Liver (tissue), 9 donors: ENCODE measurements around the gene IDH1. TPM values are rescaled to one million over a fixed set of nuclear protein-coding genes. Genes with fewer than 3 reads are reported as not detected.
"Not testable (repeated sequence)": the region's sequence is repeated elsewhere in the genome, so short reads cannot be mapped to it uniquely, and the experiment has no call there.

ENCODE experiments used
- DNase-seq: peaks from one replicate; pipeline ENCODE4 v3.0.0-alpha.2; 2017; ENCODE audit warnings: low spot score
- H3K27ac ChIP-seq, 2 donors: one replicate each; pipeline ENCODE4 v1.7.0; 2013; ENCODE audit warnings: inconsistent platforms in 2 of 2, low read length in 2 of 2, control low read depth in 1 of 2, low read depth in 1 of 2, mild to moderate bottlenecking in 1 of 2
- H3K27me3 ChIP-seq, 4 donors: one replicate each; pipeline versions ENCODE4 v1.6.1 to v1.7.0; 2013; ENCODE audit warnings: low read length in 3 of 4, inconsistent platforms in 1 of 4, mild to moderate bottlenecking in 1 of 4, moderate library complexity in 1 of 4; ENCODE audit not compliant: control insufficient read depth in 4 of 4, insufficient read depth in 4 of 4
- H3K36me3 ChIP-seq, 4 donors: one replicate each; pipeline versions ENCODE4 v1.6.1 to v1.7.0; 2013; ENCODE audit warnings: low read length in 3 of 4, mild to moderate bottlenecking in 3 of 4, low read depth in 1 of 4, moderate library complexity in 1 of 4; ENCODE audit not compliant: control insufficient read depth in 4 of 4, insufficient read depth in 3 of 4
- H3K4me1 ChIP-seq, 4 donors: one replicate each; pipeline versions ENCODE4 v1.6.1 to v1.7.0; 2013; ENCODE audit warnings: low read length in 3 of 4, mild to moderate bottlenecking in 3 of 4, moderate library complexity in 1 of 4; ENCODE audit not compliant: control insufficient read depth in 4 of 4, insufficient read depth in 4 of 4
- H3K4me3 ChIP-seq, 3 donors: one replicate each; pipeline versions ENCODE4 v1.6.1 to v1.7.0; 2013; ENCODE audit warnings: low read length in 3 of 3, control low read depth in 1 of 3, low read depth in 1 of 3, mild to moderate bottlenecking in 1 of 3
- H3K9ac ChIP-seq, 2 donors: one replicate each; pipeline ENCODE4 v1.7.0; 2013; ENCODE audit warnings: low read length in 2 of 2, mild to moderate bottlenecking in 2 of 2, moderate library complexity in 2 of 2, control low read depth in 1 of 2, low read depth in 1 of 2
- H3K9me3 ChIP-seq, 4 donors: one replicate each; pipeline versions ENCODE4 v1.6.1 to v1.7.0; 2013; ENCODE audit warnings: low read length in 3 of 4; ENCODE audit not compliant: control insufficient read depth in 4 of 4
- CTCF ChIP-seq: fragments of 150-350 bp; IDR thresholded peaks from 2 replicates; pipeline ENCODE4 v1.5.1; 2017; ENCODE audit warnings: improper control_type of control experiment, low read depth, low read length; ENCODE audit not compliant: missing input control
- EGR1 ChIP-seq, 2 donors: IDR thresholded peaks; 2 replicates each; pipeline ENCODE4 v1.6.1; 2016 to 2018; ENCODE audit warnings: antibody characterized with exemption in 2 of 2, low read depth in 2 of 2
- GABPA ChIP-seq, 2 donors: IDR thresholded peaks in 1 of 2; conservative IDR thresholded peaks in 1 of 2; 2 replicates each; pipeline ENCODE4 v1.6.1; 2016; ENCODE audit warnings: antibody characterized with exemption in 2 of 2, mild to moderate bottlenecking in 1 of 2, moderate library complexity in 1 of 2
- HNF4G ChIP-seq: IDR thresholded peaks from 2 replicates; pipeline ENCODE4 v1.6.1; 2016; ENCODE audit warnings: antibody characterized with exemption
- JUND ChIP-seq, 2 donors: IDR thresholded peaks; 2 replicates each; pipeline ENCODE4 v1.6.1; 2016; ENCODE audit warnings: antibody characterized with exemption in 2 of 2
- MAX ChIP-seq: IDR thresholded peaks from 2 replicates; pipeline ENCODE4 v1.6.1; 2016; ENCODE audit warnings: antibody characterized with exemption
- NR2F2 ChIP-seq: IDR thresholded peaks from 2 replicates; pipeline ENCODE4 v1.6.1; 2016; ENCODE audit warnings: antibody characterized with exemption
- RAD21 ChIP-seq, 2 donors: IDR thresholded peaks; 2 replicates each; pipeline ENCODE4 v1.6.1; 2016; ENCODE audit warnings: antibody characterized with exemption in 2 of 2, mild to moderate bottlenecking in 2 of 2
- REST ChIP-seq: IDR thresholded peaks from 2 replicates; pipeline ENCODE4 v1.6.1; 2016; ENCODE audit warnings: antibody characterized with exemption, mild to moderate bottlenecking
- SP1 ChIP-seq: IDR thresholded peaks from 2 replicates; pipeline ENCODE4 v1.6.1; 2018; ENCODE audit warnings: antibody characterized with exemption, mild to moderate bottlenecking
- TAF1 ChIP-seq: conservative IDR thresholded peaks from 2 replicates; pipeline ENCODE4 v1.6.1; 2016; ENCODE audit warnings: antibody characterized with exemption, mild to moderate bottlenecking
- YY1 ChIP-seq: IDR thresholded peaks from 2 replicates; pipeline ENCODE4 v1.6.1; 2016; ENCODE audit warnings: antibody characterized with exemption, mild to moderate bottlenecking
- ZBTB33 ChIP-seq: IDR thresholded peaks from 2 replicates; pipeline ENCODE4 v1.6.1; 2016; ENCODE audit warnings: antibody characterized with exemption
- WGBS: extraction: QIAGEN DNeasy Blood & Tissue Kit; methylation state at CpG from one replicate; pipeline ENCODE4 v1.1.7; 2013; 5-methylcytosine and 5-hydroxymethylcytosine counted together
- polyA plus RNA-seq, 2 donors: library from polyadenylated mRNA; stranded (reverse) in 1 of 2; unstranded in 1 of 2; fragments of 200-250 nt in 1 of 2; fragments of >200 nt in 1 of 2; fragmentation: Nextera tagmentation in 1 of 2; extraction: Ambion mirVana in 1 of 2; gene quantifications; one replicate each; pipeline versions ENCODE4 v1.2.1 to v1.2.3, GENCODE V29; 2013 to 2015
- total RNA-seq, 2 donors: library from RNA; depleted of rRNA; stranded (reverse); fragments of >200 nt; gene quantifications; one replicate each; pipeline ENCODE4 v1.2.3, GENCODE V29; 2014
- donor health status: healthy.
- donor health status: healthy.
- donor health status: healthy.
- donor health status: healthy.
- donor health status: healthy.

The IDH1 gene
- total and polyA plus RNA-seq, 4 donors: 134 to 188 (median 142) TPM

- WGBS: 96% methylated on average over 2 of the region's 2 CpGs
- Histone ChIP-seq H3K4me3 (no peak overlapping the region), H3K27ac (no peak overlapping the region), H3K36me3 (peaks cover 0 to 11% (median 9%) of the 10 kb centered on the region in 4 donors), H3K27me3 (no peaks in the 10 kb centered on the region), H3K9ac (no peak overlapping the region), H3K9me3 (no peaks in the 10 kb centered on the region), H3K4me1 (peaks cover 9 to 23% (median 21%) of the 10 kb centered on the region in 4 donors)
- no peak for DNase-seq
- TF ChIP-seq ZBTB33 (no peak), RAD21 (IDR thresholded peaks at IDR 0.05) (no peak), GABPA (IDR thresholded peaks at IDR 0.05 in 1 of 2, conservative IDR thresholded peaks at IDR 0.05 in 1 of 2) (no peak), CTCF (no peak), SP1 (no peak), MAX (no peak), NR2F2 (no peak), TAF1 (no peak), YY1 (no peak), JUND (IDR thresholded peaks at IDR 0.05) (no peak)
Observed at GRCh38 chr2:208269091-208269490, 14.2 kb upstream of the IDH1 start.

GRCh38 chr2:208268156-208268952 is 13.5 kb upstream of the IDH1 start:
- TF ChIP-seq EGR1 (IDR thresholded peaks at IDR 0.05; ENCODE audit: low read depth in 2 of 2) (no peak), ZBTB33 (no peak), REST (no peak), HNF4G (no peak), JUND (IDR thresholded peaks at IDR 0.05) (no peak), TAF1 (no peak), RAD21 (IDR thresholded peaks at IDR 0.05) (no peak), YY1 (no peak), NR2F2 (no peak), CTCF (no peak)
- DNase-seq: no peak
- Histone ChIP-seq H3K4me3 (no peak overlapping the region), H3K27me3 (no peaks in the 10 kb centered on the region), H3K4me1 (peaks cover 9 to 23% (median 21%) of the 10 kb centered on the region in 4 donors), H3K27ac (no peak overlapping the region), H3K9me3 (no peaks in the 10 kb centered on the region), H3K36me3 (peaks cover 0 to 5% (median 2%) of the 10 kb centered on the region in 4 donors), H3K9ac (no peak overlapping the region)
- 86% methylated on average over 8 of the region's 8 CpGs for WGBS

- DNase-seq, H3K36me3 ChIP-seq, H3K9me3 ChIP-seq, H3K27me3 ChIP-seq, H3K9ac ChIP-seq, H3K27ac ChIP-seq, H3K4me3 ChIP-seq: not testable (repeated sequence)
- H3K4me1 ChIP-seq: peaks cover 9 to 23% (median 21%) of the 10 kb centered on the region in 4 donors
- 90% methylated on average over 22 of the region's 22 CpGs for WGBS
Observed at GRCh38 chr2:208267526-208267925, 12.7 kb upstream of the IDH1 start.
